Thoracic aorta (tissue), 2 donors: ENCODE results near the gene ST3GAL5. TPM values are rescaled to one million over a fixed set of nuclear protein-coding genes. Genes with fewer than 3 reads are reported as not detected.

ENCODE experiments used
- ATAC-seq: fragments of 150-250 bp; one replicate; pipeline ENCODE4 v1.8.0; 2017; ENCODE audit warnings: low read depth; ENCODE audit not compliant: insufficient number of reproducible peaks, low FRiP score
- DNase-seq: peaks from one replicate; pipeline ENCODE4 v3.0.0-alpha.2; 2020; ENCODE audit warnings: low spot score
- H3K27ac ChIP-seq, 2 donors: fragments of 200-600 bp; sonication (generic); 1 replicate in 1 of 2; 2 replicates in 1 of 2; pipeline ENCODE4 v1.5.1; 2016; ENCODE audit warnings: mild to moderate bottlenecking in 2 of 2, moderate library complexity in 2 of 2
- H3K27me3 ChIP-seq: fragments of 200-600 bp; sonication (generic); replicated peaks from 2 replicates; pipeline ENCODE4 v1.6.0; 2016; ENCODE audit warnings: mild to moderate bottlenecking; ENCODE audit not compliant: insufficient read depth
- H3K36me3 ChIP-seq: fragments of 200-600 bp; sonication (generic); one replicate; pipeline ENCODE4 v1.5.1; 2016
- H3K4me1 ChIP-seq, 2 donors: fragments of 200-600 bp; sonication (generic); 1 replicate in 1 of 2; 2 replicates in 1 of 2; pipeline versions ENCODE4 v1.5.1 to v1.6.0; 2016; ENCODE audit warnings: low read depth in 2 of 2, mild to moderate bottlenecking in 1 of 2; ENCODE audit not compliant: control insufficient read depth in 1 of 2
- H3K4me3 ChIP-seq: fragments of 200-600 bp; sonication (generic); 2 replicates; pipeline ENCODE4 v1.5.1; 2016; ENCODE audit warnings: mild to moderate bottlenecking
- H3K9me3 ChIP-seq: fragments of 200-600 bp; sonication (generic); 2 replicates; pipeline ENCODE4 v1.5.1; 2016
- CTCF ChIP-seq: fragments of 200-600 bp; sonication (generic); IDR thresholded peaks from one replicate; pipeline ENCODE4 v1.5.1; 2019; ENCODE audit warnings: antibody characterized with exemption
- total RNA-seq, 2 donors: library from RNA; depleted of rRNA; stranded (reverse); fragments of >200 nt; gene quantifications; one replicate each; pipeline versions ENCODE4 v1.1.0 to v1.2.3, GENCODE V29; 2016

The ST3GAL5 gene
- total RNA-seq, 2 donors from 2014 or later = 11.9 to 32.7 TPM

DNA sequence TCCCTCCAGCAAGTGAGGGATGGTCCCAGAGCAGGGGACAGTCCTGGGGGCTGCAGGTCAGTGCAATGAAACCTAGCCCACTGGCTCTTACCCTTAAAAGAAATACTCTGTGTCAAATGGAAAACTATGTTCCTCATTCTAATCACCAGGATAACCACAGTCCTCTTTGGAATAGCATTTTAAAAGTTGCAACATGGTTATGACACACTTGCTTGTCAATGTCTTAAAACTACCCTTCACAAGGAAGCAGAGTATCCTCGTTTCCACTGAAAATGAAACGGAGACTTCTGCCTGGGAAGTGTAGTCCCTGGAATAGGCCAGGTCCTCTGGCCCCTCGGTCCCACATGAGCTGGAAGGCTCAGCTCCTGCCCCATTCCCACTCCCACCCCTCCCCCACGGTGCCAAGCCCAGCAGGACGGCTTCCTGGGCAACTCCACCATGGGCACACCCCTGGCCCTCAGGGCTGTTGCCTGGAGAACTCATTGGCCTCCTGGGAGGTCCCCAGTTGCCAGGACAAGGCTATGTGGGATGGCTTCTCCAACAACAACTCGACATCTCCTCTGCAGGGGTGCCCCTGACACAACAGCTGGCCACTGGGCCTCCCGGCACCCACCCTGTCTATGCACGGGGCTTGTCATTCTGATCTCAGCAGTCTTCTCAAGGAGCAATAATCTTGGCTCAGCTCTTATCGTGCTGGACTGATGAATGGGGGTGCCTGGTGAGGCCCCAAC lies 38.3 kb upstream of the ST3GAL5 start:
- Histone ChIP-seq H3K4me1 (peaks cover 0 to 7% of the 10 kb centered on the region in 2 donors), H3K27ac (no peak overlapping the region), H3K27me3 (no peaks in the 10 kb centered on the region), H3K4me3 (no peak overlapping the region), H3K36me3 (no peaks in the 10 kb centered on the region), H3K9me3 (no peaks in the 10 kb centered on the region)
- DNase-seq = no peak
- no peak for TF ChIP-seq CTCF
- ATAC-seq = no peak

GRCh38 chr2:85926526-85926925 lies 37.7 kb upstream of the ST3GAL5 start:
- no peak for TF ChIP-seq CTCF
- Histone ChIP-seq H3K36me3 (no peaks in the 10 kb centered on the region), H3K27ac (no peak overlapping the region), H3K27me3 (no peaks in the 10 kb centered on the region), H3K4me1 (peaks cover 0 to 7% of the 10 kb centered on the region in 2 donors), H3K4me3 (no peak overlapping the region), H3K9me3 (no peaks in the 10 kb centered on the region)
- ATAC-seq (no peak), DNase-seq (no peak)

DNA sequence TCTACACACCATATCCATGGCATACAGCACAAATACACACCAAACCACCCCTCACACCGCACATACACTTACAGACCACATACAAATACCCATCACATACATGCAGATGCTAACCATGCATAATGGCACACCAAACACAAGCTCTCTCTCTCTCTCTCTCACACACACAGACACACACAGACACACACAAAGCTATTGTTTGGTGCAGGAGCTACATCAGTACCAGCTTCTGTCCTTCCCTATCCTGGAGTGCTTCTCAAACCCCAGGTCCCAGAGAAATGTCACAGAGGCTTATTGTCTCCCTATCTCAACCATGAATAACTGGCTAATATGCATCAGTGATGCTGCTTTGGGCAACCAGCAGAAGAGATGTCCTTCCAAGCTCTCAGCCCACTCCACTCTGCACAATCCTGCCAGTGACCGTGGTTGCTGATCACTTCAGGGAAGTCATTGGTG lies 36.5 kb upstream of the ST3GAL5 start:
- peaks cover 0 to 7% of the 10 kb centered on the region in 2 donors for H3K4me1 ChIP-seq
- H3K27me3 ChIP-seq = no peaks in the 10 kb centered on the region
- no peaks in the 10 kb centered on the region for H3K36me3 ChIP-seq
- no peak for TF ChIP-seq CTCF
- H3K4me3 ChIP-seq = no peak overlapping the region
- H3K9me3 ChIP-seq = no peaks in the 10 kb centered on the region
- DNase-seq (no peak), ATAC-seq (no peak)
- no peak overlapping the region for H3K27ac ChIP-seq

- Histone ChIP-seq H3K9me3 (no peaks in the 10 kb centered on the region), H3K27ac (no peak overlapping the region), H3K27me3 (no peaks in the 10 kb centered on the region), H3K4me3 (no peak overlapping the region), H3K4me1 (peaks cover 0 to 7% of the 10 kb centered on the region in 2 donors), H3K36me3 (no peaks in the 10 kb centered on the region)
- no peak for TF ChIP-seq CTCF
- ATAC-seq (no peak), DNase-seq (no peak)
Measured at GRCh38 chr2:85924522-85924921, 35.7 kb upstream of the ST3GAL5 start.

- H3K9me3 ChIP-seq = no peaks in the 10 kb centered on the region
- no peak overlapping the region for H3K4me3 ChIP-seq
- H3K36me3 ChIP-seq = no peaks in the 10 kb centered on the region
- peaks cover 0 to 7% of the 10 kb centered on the region in 2 donors for H3K4me1 ChIP-seq
- DNase-seq = no peak
- H3K27ac ChIP-seq = no peak overlapping the region
- no peak for ATAC-seq
- no peaks in the 10 kb centered on the region for H3K27me3 ChIP-seq
- TF ChIP-seq CTCF = no peak
Measured at GRCh38 chr2:85922199-85922598, 33.4 kb upstream of the ST3GAL5 start.
